Activated gamma-delta T cell treated with Interleukin-2 at 50 U/mL for 16 hours (primary cell): ENCODE results near the gene PDGFB.
"Not testable (repeated sequence)": the region's sequence is repeated elsewhere in the genome, so short reads cannot be mapped to it uniquely, and the experiment has no call there.

ENCODE experiments used
- DNase-seq: peaks from one replicate; pipeline ENCODE4 v3.0.0-alpha.2; 2020

The PDGFB gene

DNA sequence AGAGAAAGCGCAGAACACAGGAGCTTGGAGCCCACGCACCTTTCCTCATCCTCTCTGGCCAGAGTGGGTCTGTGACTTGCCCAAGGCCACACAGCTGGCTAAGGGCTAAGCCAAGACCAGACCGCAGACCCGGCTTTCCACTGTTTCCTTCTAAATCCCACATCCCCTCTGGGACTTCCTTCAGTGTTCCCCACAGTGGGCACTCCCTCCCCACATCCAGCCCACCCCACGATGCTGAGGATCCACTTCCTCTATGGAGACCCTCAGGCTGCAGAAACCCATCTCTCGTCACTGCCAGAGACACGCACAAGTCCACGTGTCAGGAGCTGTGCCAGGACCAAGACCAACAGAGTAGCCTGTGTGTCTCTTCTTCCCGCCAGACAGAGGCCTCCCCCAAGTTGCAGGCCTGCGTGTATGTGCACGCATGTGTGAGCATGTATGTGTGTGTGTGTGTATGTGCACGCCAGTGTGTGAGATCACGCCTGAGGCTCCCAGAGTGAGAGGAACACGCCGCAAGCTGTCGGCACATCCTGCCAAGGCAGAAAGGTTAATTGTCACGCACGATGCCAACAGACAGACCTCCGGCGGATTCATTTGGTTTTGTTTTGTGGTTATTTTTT, 21.6 kb downstream of the PDGFB start:
- DNase-seq, result no peak

DNA sequence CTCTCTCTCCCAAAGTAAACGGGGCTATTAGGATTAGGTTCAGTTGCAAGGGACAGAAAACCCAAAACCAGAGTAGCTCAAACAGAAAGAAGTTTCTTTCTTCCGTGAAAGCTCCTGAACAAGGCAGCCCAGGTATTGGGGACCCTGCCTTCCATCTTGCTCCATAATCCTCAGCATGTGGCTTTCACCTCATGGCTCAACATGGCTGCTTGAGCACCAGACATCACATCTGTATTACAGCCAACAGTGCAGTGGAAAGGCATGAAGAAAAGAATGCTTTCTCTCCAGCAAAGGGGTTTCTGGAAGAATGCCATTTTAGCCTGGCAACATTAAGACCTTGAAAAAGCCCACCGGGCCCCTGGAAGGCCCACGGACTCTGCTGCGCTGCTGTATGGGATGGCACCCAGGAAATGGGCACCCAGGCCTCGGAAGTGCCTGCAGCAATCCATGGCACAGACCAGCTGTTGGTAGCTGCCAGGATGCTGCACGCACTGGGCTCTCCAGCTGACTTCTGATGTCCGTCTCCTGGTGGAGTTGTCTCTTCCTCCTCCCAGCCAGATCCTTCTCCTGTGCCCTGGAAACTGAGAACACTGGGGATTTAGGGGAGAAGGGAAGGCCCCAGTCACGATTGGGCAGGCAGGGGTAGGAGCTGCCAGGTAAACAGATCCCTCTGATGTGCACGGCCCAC, 22.6 kb downstream of the PDGFB start:
- no peak for DNase-seq

DNA sequence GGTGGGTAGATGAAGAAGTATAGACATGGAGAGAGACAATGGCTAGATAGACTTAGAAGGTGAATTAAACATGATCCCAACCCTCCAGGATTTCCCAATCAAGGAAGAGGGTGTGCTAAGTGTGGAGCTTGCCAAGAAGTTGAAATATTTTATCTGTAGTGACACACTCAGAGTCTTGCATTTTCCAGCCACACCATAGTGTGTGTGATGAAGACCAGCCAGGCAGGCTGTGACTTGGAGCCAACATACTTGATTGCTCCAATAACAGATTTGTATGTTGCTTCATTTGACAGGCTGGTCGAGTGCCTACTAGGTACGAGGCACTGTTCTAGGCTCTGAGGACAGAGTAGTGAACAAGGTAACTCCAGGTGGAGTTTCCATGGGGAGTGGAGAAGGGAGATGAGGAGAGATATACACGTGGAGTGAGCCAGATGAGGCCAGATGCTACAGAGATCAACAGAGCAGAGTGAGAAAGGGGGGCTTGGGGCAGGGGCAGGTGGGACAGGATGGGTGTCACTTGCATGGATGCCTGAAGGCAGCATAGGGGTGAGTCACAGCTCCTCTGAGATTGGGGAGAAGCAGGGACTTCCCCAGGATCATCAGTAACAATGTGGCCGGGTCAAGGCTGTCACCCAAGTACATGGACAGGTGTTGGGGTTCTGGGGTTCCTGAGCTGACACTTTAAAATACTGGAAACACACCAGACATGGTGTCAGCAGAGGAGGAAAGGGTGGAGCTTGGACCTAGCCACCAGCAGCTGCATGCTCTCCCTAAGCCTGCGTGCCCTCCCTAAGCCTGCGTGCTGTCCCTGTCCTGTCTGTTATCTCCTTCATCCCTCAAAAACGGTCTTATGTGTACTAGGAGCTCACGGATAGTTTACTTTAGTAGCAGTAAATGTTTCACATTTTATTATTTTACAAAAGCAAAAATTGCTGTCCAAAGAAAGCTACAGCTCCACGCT, 23.6 kb downstream of the PDGFB start:
- no peak for DNase-seq

DNA sequence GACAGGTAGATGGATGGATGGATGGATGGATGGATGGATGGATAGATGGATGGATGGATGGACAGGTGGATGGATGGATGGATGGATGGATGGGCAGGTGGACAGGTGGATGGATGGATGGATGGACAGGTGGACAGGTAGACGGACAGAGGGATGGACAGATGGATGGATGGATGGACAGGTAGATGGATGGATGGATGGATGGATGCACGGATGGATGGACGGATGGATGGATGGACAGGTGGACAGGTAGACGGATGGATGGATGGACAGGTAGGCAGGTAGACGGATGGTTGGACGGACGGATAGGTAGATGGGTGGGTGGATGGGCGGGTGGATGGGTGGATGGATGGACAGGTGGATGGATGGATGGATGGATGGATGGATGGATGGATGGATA, 24.3 kb downstream of the PDGFB start:
- DNase-seq, result no peak

DNA sequence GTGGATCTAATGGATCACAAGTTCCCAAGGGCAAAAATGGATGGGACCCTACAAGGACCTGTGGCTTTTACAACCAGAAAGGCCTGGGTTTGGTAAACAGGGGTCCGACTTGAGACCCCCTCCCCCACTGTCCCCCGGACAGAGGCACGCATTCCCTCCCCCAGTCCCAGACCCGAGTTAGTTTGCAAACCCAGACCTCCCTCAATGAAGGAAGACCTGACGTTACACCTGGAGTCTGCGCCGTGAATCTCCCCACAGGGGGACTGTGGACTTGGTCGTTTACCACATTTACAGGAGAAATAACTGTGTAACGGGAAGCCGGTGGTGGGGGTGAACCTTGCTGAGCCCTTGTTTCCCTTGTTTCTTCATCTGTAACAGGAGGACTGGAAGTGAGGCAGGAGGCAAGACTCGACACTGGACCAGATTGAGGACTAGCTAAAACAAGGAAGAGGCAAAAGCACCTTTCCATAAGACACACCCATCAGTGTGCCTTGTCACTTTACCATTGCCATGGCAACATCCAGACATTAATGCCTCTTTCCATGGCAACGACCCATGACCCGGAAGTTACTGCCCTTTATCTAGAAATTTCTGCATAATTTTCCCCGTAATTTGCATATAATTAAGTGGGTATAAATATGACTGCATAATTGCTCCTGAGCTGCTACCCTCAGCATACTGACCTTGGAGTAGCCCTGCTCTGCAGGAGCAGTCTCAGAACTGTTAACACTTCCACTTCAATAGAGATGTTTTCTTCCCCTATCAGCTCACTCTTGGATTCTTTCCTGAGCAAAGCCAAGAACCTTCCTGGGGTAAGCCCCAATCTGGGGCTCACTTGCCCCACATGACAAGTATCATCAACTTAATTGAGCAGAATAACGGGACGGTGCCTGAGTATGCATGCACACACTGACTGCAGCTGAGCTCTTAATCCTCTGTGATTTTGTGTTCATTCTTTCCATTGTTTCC, 25.4 kb downstream of the PDGFB start:
- DNase-seq, result no peak

DNA sequence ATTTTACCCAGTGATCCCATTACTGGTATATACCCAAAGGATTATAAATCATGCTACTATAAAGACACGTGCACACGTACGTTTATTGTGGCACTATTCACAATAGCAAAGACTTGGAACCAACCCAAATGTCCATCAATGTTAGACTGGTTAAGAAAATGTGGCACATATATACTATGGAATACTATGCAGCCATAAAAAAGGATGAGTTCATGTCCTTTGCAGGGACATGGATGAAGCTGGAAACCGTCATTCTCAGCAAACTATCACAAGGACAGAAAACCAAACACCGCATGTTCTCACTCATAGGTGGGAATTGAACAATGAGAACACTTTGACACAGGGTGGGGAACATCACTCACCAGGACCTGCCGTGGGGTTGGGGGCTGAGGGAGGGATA, 26.4 kb downstream of the PDGFB start:
- not testable (repeated sequence) for DNase-seq

DNA sequence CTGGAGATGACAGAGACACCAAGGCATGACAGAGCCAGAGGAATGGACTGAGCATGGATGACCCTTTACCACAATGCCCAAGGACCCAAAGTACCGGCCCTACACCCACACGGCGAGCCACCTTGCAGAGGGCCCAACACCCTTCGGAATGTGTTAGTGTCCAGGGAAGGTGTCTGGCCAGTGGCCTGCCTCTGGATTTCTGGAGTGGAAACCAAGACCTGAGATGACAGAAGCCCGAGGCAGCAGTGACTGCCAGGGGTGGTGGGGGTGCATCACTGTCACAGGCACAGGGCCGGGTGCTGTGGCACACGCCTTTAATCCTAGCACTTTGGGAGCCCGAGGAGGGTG, 28.7 kb downstream of the PDGFB start:
- DNase-seq, result no peak

DNA sequence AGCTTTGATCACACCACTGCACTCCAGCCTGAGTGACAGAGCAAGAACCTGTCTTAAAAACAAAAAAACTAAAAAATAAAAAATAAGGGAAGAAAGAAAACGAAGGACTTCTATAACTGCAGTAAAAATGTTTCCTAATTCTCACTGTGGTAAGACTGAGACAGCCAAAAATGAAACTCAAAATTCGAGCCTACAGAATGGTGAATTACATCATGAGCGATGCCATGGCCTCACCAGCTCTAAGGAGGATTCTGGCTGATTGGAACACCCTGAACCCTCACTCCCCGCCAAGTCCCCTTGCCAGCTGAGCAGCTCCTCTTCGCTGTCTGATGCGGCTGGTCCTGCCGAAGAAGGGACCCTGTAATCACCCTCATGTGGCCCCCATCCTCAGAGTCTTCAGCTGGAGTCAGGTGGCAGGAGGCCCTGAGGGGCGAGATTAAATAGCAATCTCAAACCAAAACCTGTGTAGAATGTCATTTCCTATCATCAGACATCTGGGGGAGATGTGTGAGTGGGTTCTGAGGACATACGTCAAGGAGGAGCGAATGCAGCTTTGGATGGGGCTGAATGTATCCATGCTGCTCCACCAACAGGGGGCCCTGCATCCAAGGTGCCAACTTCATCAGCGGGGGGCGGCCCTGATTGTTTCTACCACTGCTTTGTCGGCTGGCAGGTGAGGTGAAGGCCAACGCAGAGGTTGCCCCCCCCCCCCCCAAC, 29.2 kb downstream of the PDGFB start:
- DNase-seq, result peak; percentile 53

DNA sequence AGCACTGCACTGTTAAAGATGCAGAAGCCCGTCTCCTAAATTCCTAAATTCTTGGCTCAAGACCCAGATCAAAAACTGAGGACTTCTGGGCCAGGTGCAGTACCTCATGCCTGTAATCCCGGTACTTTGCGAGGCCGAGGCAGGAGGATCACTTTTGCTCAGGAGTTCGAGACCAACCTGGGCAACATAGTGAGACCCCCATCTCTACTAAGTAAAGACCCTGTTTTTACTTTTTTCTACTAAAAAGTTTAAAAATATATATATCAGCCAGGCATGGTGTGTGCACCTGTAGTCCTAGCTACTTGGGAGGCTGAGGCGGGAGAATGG, 29.7 kb downstream of the PDGFB start:
- no peak for DNase-seq

DNA sequence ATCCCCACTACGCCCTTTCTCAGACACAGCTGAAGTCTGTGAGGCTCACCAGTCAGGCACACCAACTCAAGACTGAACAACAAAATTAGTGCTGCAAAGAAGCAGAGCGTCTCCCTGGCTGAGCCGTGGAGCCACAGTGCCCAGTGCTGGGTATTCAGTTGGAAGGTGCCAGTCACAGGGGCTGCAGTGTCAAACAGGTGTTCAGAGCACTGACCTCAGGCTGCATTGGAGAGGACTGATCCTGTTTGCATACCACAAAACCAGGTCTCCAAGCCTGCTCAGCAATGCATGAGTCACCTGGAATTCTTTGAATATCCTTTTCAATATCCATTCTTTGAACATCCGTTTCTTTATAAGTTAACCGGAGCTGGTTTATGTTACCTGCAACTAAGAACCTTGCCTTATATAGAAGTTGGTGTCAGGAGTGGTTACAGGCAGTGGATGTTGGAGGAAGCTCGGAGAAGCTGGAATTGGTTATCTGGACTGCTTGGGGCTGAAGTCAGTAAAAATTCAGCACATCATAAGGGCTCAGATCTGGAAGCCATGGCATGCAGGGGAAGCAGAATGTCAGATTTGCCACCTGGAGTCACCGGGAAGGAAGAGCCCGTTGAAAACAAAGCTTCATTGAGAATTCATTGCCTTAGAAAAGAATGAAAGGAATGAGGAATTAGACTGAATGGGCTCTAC, 30.3 kb downstream of the PDGFB start:
- no peak for DNase-seq

DNA sequence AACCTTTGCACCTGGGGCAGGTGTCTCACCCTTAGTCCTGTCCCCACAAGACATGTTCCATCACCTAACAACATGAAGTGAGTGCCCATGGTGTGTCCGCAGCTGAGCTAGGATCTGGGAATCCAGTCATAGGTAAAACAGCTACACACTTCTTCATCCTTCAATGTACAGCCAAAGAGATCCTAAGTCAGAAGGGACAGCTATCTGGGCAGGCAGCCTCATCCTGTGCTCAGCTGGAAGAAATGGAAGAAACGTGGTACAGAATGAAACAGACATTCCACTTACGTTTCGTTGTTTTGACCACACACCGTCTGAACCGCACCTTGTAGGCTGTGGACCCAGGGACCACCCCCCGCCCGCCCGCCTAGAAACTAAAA, 30.8 kb downstream of the PDGFB start:
- no peak for DNase-seq

DNA sequence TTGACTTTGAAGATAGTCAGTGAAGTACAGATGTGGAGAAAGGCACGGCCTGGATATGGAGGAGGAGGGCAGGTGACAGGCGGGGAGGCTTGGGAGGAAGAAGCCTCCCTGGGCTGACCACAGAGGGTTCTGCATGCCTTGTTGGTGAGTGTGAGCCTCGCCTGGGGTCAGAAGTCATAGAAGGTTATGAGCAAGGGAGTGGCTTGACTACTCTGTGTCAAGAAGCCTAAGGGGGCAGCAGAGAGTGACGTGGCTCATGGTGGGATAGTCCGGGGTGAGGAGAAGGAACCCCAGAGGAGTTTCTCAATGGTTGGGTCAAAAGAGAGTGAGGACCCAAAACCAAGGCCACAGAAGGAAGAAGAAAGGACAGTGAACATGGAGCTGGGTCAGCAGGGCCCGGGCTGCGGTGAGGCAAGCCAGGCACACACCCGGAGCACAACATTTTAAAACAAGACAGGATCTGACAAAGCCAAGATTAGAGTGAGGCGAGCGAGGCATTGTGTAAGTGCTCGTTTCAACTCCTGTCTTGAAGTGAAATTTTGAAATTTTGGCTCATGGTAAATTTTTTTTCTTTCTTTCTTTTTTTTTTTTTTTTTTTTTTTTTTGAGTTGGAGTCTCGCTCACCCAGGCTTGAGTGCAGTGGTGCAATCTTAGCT, 31.9 kb downstream of the PDGFB start:
- no peak for DNase-seq

DNA sequence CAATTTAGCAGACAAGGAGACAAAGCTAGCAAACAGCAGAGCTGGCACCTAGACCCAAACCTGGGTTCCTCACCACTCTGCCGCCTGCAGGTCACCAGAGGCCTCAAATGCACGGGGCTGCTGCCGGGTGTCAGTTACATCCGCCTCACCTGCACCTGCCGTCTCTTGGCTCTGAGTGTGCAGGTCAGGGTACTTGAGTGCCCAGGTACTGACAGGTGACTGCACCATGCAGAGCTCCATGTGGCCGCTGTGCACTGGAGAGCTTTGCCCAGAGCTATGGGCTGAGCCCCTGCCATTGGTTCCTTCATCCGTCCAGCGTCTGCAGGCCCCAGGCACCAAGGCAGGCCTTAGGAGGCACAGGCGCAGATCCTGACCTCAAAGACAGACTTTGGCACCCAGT, 35.0 kb downstream of the PDGFB start:
- DNase-seq, result no peak

DNA sequence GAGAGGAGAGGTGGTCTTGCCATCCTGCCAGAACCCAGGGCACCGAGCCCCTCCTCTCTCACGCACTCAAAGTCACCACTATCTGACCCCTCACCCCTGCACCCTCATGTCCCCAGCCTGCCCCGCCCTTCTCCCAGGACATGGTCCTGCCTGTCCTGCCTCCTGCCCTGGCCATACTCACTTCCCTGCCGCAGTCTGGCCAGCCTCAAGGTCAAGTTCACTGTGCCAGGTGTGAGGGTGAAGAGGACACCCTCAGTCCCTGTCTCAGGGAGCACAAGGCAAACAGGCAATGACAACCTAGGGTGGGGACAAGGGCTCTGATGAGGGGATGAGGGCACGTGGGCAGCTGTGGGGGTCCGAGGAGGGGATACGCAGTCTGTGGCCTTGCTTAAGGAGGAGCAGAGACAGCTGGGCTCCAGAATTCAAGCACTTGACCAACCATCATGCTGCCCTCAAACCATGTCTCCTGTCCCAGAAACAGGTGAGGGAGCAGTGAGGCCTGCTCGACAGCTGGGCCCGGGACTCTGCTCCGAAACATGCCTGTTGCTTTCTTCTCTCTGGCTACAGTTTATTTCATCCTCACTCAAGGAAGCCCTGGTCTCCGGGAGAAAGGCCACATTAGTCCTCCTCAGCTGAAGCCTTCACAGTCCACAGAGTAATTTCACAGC, 36.6 kb downstream of the PDGFB start:
- no peak for DNase-seq

DNA sequence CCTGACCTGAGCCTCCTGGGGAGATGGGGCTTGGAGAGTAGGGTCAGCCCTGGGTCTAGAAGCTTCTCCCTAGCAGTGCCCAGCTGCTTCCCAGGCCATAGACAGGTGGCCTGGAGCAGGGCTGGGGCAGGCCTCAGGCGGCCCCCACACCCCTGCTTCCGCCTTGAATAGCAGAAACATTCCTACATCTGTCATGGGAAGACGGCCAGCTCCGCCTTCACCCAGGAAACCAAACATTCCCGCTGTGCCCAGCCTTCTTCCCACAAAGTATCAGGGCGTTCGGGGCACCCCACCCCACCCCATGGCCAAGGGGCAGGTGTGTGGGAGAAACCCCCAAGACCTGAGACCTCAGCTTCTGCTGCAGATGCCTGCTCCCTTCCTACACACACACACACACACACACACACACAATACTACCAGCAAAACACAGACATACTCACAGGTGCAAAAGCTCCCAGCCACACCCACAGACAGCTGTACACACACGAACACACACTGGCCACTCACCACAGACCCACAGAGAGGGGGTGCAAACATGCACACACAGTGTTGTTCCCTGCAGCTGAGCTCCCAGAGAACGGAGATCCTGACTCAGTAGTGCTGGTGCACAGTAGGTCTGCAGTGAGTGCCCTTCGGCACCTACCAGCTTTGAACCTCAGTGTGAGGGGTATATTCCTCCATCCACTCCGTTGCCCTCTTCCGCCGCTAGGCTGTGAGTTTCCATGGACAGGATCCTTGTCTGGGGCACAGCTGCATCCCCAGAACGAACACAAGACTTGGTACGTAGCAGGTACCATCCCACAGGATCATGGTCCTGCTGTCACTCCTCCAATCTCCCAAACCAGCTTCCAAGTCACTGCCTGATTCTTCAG, 37.4 kb downstream of the PDGFB start:
- DNase-seq, result no peak

DNA sequence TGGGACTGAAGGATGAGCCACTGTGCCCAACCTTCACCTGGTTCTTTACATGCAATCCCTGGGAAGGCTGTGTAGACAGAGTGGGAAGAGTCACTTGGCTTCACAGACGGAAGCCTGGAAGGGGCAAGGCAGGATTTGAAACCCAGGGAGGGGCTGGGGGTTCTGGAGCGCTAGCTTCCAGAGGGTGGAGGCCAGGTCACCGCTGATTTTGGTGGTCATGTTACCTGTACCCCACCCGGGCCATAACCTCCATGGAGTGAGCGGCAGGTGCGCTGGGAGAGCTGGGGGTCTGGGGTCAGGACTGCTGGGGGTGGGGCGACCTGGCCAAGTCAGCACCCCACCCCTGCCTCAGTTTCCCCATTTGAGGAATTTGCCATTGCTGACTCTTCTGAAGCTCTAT, 38.3 kb downstream of the PDGFB start:
- DNase-seq, result no peak

DNA sequence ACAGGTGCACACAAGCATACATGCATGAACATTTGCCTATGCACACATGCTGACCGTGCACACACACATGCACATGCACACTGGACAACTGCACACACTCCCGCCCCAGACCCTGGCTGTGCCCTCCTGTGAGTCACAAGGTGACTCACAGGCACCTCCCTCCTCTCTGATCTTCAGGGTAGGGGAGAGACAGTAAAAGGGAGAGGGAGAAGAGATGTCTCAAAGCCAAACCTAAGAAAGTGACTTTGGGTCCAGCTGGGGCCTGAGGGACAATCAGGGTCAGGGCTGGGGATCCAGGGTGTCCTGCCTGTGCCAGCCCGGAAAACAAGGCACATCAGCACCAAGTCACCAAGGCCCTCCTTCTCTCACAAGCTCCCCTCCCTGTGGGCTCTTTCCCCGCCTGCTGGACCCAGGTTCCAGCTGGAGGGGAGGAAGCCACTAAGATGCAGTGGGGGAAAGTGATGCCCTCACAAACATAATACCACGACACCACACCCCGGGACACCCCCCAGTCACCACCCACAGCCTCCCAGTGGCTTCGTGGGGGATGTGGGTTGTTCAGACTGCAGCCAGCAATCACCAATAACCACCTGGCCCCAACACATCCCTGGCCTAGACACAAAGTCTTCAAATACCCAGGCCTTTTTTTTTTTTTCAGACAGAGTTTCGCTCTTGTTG, 39.3 kb downstream of the PDGFB start:
- peak; percentile 75 for DNase-seq

DNA sequence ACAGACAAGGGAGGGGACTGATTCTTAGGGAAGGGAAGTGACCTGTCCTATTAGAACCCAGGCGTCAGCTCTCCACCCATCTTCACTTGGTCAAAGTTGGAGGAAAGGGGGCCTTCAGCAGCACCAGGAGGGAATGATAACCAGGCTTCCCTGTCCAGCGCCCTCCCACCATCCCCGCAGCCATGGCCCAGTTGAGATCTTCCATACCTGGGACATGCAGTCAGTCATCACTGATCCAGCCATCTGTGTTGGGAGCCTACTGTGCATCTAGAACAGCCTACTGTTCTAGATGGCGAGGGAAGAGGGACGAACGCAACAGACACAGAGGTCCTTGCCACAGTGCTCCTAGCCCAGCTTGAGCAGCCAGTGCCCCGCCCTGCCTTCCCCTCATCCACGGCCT, 40.6 kb downstream of the PDGFB start:
- DNase-seq, result no peak

DNA sequence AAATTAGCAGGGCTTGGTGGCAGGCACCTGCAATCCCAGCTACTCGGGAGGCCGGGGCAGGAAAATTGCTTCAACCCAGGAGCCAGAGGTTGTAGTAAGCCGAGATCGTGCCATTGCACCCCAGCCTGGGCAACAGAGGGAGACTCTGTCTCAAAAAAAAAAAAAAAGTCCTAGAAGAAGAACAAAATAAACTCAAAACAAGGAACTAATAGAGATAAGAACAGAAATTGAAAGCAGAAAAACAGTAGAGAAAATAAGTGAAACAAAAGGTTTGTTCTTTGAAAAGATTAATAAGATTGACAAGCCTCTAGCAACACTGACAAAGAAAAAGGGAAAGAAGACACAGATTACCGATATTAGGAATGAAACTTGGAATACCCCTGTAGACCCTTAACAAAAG, 47.2 kb downstream of the PDGFB start:
- DNase-seq, result no peak
